ENCODE measurements around the gene ERV3-1.
"Not testable (repeated sequence)": the region's sequence is repeated elsewhere in the genome, so short reads cannot be mapped to it uniquely, and the experiment has no call there.

ERV3-1 gene

DNA sequence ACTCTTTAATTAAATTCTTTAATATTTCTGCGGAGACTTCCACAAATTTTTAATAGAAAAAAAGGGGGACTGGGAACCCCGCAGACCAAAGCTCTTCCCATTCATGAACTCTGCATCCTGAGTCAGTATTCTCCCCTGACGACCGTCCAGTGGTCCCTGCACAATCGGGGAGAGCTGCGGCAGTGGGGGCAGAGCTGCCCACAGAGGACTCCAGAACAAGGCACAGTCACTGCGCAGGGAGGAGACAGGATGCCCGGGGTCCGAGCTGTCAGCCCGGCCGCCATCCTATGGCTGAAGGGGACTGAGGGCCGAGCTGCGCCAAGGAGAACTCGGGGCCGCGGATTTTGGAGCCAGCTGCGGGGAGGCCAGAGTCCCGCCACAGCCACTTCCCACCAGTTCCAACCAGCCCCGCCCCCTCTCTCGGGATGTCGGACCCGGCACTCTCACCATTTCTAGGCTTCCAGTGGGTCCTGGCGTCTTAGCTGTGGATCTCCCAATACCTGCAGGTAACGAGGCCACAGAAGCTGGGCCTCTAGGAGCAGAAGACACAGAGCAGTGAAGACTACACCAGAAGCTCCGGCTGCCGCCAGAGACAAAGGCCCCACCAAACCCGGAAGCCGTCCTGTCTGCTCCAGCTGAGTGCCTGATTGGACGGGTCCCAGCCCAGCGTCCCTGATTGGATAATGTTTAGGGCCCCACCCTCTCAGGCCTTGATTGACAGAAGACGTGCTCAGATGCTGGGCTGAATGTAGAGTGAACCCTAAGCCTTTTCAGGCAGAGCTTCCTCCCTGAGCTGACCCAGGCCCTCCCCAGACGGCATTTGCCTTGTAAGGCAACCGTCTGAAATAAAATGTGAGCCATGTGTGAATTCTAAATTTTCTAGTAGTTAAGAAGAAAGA is at the start of gene ERV3-1:
TSS of gene ERV3-1 (minus strand) at position 594 of the 899 bp plus-strand sequence. CDS start 13,661 bp downstream, outside the sequence.
- peak within 1 kb of the TSS; percentile 51 for H3K4me3 ChIP-seq (ENCODE audit: low read depth, low read length)
- TF ChIP-seq CTCF (IDR thresholded peaks at IDR 0.05; ENCODE audit: borderline replicate concordance, insufficient read depth, low read depth, low read length): no peak

DNA sequence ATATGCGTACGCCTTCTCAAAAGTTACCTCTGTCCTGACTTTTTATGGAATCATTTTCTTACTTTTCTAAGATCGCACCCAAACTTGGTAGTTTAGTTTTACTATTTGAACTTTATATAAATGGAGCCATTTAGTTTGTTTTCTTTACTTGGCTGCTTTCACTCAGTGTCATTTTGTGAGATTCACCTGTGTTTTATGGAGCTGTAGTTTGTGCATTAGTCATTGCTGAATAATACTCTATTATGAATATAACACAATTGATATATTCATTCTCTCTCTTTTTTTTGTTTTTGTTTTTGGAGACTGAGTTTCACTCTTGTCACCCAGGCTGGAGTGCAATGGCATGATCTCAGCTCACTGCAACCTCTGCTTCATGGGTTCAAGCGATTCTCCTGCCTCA is 49.3 kb upstream of the ERV3-1 start:
- H3K4me3 ChIP-seq (ENCODE audit: low read depth, low read length): not testable (repeated sequence)

DNA sequence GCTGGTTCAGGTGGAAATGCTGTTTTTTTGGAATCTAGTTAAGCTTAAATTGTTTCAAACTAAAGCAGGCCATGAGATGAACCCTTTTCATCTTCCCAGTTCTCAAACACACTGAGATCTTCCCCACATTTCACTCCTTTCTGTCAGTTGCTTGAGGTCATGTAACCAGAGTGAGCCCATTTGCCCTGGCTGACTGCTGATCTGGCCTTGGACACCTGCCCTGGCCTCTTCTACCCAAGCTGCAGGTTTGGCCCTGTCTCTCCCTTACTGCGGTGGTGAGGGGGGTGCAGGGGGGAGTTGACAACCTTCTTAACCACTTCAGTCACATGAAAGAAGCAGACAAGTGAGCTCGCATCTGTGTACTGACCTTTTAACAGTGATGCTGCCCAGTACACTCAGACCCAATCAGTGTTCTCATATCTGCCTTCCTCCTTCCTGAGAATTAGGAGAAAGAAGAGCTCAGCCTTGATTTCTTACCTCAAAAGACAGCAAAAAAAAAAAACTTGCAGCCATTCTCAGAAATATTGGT is 48.0 kb upstream of the ERV3-1 start:
- not testable (repeated sequence) for H3K4me3 ChIP-seq (ENCODE audit: low read depth, low read length)

GRCh38 chr7:65051654-65052053 is 45.2 kb upstream of the ERV3-1 start:
- not testable (repeated sequence) for H3K4me3 ChIP-seq (ENCODE audit: low read depth, low read length)

- not testable (repeated sequence) for H3K4me3 ChIP-seq (ENCODE audit: low read depth, low read length)
Measured at GRCh38 chr7:65051139-65051538, 44.7 kb upstream of the ERV3-1 start.

- not testable (repeated sequence) for H3K4me3 ChIP-seq (ENCODE audit: low read depth, low read length)
Measured at GRCh38 chr7:65046329-65046728, 39.8 kb upstream of the ERV3-1 start.

DNA sequence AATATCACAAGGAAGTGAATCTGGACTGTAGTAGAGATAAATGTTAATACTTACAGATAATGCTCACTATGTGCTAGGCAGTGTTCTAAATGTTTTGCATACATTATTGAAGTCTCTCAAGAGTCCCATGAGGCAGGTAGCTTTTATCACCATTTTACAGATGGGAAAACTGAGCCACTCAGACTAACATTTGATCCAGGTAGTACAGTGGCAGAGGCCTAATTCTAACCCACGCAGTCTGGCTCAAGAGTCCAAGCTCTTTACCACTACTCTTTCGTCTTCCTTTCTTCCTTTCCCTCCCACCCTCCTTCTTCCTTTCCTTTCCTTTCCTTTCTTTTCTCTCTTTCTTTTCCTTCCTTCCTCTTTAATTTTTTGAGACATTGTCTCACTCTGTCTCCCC is 39.1 kb upstream of the ERV3-1 start:
- H3K4me3 ChIP-seq (ENCODE audit: low read depth, low read length): not testable (repeated sequence)

DNA sequence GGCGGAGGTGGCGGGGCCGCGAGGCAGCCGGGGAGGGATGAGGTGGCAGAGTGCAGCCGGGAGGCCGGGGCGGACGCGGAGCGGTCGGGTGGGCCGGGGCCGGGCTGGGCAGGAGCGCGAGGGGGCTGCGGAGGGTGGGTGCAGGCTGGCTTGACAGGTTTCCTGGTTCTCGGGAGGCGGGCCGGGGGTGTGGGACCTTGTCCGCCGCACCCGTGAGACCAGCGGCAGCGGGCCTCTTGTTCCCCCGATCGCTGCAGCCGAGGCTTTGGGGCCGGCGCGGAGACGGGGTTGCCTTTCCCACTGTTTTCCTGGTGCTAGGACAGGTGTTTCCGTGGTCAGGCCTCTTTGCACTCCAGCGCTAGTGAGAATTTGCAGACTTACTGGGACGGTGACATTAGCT is 32.3 kb upstream of the ERV3-1 start:
- peak overlapping the region; percentile 81 for H3K4me3 ChIP-seq (ENCODE audit: low read depth, low read length)

GRCh38 chr7:65037740-65038688 is 31.5 kb upstream of the ERV3-1 start:
- no peak for TF ChIP-seq CTCF (IDR thresholded peaks at IDR 0.05; ENCODE audit: borderline replicate concordance, insufficient read depth, low read depth, low read length)
- peak overlapping the region; percentile 81 for H3K4me3 ChIP-seq (ENCODE audit: low read depth, low read length)

DNA sequence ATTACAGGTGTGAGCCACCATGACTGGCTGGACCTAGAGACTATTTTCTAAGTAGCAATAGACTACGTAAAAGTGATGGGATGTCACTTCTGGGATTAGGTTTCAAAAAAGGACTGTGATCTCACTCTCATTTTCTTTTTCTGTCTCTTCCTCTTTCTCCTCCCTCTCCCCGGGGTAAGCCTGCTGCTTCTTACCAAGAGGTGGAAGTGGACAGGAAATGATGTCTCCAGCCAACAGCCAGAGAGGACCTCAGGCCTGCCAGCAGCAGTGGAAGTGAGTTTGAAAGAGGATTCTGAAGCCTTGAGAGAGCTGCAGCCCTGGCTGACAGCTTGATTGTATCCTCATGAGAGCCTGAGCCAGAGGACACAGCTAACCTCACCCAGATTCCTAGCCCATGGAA is 30.0 kb upstream of the ERV3-1 start:
- not testable (repeated sequence) for H3K4me3 ChIP-seq (ENCODE audit: low read depth, low read length)

DNA sequence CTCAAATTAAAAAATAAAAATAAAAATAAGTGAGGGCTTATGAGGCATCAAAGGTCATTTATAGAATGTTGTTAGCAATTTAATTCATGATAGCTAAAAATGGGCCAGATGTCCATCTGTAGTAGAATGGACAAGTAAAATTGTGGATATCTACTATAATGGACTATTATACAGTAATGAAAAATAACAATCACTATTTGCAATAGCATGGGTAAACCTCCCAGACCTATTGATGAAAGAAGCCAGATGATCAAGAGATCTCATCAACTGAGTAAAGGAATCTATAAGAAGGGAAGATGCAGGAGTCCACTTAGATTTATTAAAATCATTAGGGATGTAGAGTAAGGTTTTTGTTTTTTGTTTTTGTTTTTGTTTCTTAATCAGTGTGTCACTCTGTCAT is 29.0 kb upstream of the ERV3-1 start:
- not testable (repeated sequence) for H3K4me3 ChIP-seq (ENCODE audit: low read depth, low read length)

- not testable (repeated sequence) for H3K4me3 ChIP-seq (ENCODE audit: low read depth, low read length)
Measured at GRCh38 chr7:65034120-65034782, 27.8 kb upstream of the ERV3-1 start.

GRCh38 chr7:65033391-65033790 is 26.9 kb upstream of the ERV3-1 start:
- not testable (repeated sequence) for H3K4me3 ChIP-seq (ENCODE audit: low read depth, low read length)

DNA sequence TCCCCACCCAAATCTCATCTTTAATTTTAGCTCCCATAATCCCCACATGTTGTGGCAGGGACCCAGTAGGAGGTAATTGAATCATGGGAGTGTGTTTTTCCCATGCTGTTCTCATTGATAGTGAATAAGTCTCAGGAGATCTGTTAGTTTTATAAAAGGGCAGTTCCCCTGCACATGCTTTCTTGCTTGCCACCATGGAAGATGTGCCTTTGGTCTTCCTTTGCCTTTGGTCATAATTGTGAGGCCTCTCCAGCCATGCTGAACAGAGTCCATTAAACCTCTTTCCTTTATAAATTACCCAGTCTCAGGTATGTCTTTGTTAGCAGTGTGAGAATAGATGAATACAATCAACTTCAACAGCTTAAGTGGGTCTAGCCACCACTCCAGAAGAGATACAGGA is 18.5 kb upstream of the ERV3-1 start:
- not testable (repeated sequence) for H3K4me3 ChIP-seq (ENCODE audit: low read depth, low read length)

DNA sequence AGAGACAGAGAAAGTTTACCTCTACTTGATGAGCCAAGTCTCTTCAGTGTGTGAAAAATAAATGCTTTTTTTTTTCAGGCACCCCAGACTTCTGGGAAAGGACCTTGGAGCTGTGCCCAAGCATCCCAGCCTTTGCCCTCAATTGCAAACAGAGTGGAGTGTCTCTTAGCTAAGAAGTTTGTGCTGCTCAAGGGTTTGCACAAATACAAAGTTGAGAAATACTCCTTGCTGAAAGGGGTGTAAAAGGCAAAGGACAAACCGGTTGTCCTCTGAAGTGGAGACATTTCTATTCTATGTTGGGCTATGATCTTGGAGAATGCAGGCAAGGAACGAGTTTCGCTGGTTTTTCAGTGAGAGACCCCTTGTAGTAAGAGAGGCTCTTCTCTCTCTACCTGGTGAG is 14.5 kb upstream of the ERV3-1 start:
- H3K4me3 ChIP-seq (ENCODE audit: low read depth, low read length): not testable (repeated sequence)

GRCh38 chr7:65009881-65010280 is 3.4 kb upstream of the ERV3-1 start:
- H3K4me3 ChIP-seq (ENCODE audit: low read depth, low read length): not testable (repeated sequence)

- H3K4me3 ChIP-seq (ENCODE audit: low read depth, low read length): not testable (repeated sequence)
Measured at GRCh38 chr7:65009394-65009793, 2.9 kb upstream of the ERV3-1 start.

Measured in GM12875 (cell line).